ENCODE data around the gene GYG2.

GYG2 gene

DNA sequence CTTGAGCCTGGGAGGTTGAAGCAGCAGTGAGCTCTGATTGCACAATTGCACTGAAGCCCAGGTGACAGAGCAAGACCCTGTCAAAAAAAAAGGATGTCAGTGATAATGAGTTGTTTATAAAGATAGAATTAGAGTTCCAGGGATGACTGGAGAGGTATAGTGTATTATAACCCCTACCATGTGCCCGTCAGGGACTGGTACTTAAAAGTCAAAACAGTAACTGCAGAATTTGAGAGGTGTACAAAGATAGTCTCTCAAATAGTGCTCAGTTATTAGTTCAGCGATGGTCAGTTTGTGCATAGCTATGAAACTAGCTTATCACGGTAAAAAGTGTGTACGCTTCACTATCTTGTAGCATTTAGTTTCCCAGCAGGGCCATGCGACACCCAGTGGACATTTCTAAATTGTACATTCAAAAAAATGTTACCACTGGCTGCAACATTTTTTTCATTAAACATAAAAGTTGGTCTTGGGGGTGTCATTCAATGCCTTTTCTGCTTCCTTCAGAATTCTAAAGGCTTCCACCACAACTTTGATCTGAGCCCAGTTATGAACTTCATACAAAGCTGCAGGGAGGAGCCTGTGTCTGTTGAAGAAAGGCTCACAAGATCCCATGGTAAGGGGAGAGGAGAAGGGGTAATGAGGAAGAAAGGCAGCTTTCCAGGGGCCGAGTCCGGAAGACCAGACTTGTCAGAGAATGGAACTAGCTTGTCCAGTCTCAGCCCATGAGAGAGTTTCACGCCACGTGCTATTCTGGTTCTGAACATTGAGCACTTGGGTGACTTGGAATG lies 9.2 kb upstream of the GYG2 start:
- DNase-seq = no peak

DNA sequence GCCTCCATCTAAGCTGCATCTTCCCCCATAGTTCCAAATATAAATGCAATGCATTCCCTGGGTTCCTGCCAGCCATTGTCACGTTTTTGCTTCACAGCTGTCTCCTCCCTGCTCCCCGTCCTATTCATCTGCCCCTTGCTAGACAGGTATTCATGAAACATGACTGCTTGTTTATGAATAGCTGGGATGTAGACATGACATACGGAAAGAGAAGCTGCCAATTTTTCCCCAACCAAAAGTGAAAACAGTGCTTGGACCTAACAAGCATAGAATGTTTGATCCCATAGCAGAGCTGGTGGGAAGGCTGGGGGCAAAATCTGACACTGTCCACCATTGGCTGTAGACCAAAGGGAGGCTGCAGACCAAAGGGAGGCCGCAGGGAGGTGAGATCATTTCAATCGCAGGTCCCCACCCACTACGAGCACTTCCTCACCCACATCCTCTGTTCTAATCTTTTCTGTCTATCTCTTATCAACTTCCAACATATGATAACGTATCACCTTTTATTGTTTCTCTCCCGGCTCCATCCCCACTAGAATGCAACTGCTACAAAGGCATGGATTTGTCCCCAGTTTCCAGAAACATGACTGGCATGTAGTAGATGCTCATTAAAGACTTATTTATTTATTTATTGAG lies 8.5 kb upstream of the GYG2 start:
- no peak for DNase-seq

DNA sequence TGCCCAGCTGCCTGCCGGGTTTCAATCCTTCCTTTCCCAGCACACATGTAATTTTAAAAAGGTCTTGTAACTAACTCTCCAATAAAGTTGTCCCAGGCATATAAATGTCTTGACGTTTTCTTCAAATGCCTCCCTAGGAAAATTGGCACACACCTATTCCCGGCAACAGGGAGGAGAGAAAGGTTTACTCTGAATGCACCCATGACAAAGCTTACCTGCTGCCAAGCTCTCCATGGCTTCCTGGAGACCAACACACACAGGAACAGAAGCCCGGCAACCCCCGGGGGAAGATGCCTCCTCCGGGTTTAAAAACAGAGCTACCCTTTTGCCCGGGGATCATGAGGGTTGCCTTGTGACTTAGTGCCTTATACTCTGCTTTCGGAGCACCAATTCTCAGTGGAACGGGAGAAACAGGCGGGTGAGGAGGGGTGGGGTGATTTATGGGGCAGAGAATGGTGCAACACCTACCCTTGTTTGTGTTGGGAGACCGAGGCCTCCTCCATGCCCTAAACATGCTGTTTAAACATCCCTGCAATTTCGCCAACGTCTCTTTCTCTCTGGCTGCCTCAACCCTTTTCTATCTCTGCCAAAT lies 4.8 kb upstream of the GYG2 start:
- DNase-seq = no peak

DNA sequence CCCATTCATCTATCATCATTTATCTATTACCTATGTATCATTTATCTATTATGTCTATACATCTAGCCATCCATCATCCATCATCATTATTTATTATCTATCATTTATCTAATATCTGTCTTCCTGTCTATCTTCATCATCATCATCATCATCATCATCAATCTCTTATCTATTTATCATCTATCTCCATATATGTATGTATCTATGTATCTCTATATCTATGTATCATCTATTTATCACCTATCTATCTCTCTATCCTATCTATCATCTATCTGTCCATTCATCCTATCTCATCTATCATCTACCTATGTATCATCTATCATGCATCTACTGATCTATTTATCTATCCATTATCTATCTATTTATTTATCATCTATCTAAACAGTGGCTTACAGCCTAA lies 3.8 kb upstream of the GYG2 start:
- DNase-seq = no peak

DNA sequence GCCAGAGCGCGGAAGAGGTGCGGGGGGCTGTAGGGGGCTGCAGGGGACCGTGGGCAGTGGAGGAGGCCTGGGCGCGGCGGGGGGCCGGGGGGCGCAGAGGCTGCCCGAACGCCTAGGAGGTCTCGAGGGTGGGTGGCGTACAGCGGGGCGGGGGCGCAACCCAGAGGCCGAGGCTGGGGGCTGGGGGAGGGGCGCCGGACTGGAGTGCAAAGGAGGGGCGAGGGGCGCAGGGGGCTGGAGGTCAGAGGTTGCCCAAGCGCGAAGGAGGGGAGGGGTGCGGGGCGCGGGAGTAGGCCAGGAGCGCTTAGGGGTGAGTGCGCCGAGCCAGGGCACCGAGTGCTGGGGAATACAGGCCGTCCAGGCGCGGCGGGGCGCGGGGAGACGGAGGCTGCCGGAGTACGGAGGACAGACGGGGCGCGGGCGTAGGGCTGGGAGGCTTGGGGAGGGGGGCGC lies 255 bp downstream of the GYG2 start:
- DNase-seq = no peak

DNA sequence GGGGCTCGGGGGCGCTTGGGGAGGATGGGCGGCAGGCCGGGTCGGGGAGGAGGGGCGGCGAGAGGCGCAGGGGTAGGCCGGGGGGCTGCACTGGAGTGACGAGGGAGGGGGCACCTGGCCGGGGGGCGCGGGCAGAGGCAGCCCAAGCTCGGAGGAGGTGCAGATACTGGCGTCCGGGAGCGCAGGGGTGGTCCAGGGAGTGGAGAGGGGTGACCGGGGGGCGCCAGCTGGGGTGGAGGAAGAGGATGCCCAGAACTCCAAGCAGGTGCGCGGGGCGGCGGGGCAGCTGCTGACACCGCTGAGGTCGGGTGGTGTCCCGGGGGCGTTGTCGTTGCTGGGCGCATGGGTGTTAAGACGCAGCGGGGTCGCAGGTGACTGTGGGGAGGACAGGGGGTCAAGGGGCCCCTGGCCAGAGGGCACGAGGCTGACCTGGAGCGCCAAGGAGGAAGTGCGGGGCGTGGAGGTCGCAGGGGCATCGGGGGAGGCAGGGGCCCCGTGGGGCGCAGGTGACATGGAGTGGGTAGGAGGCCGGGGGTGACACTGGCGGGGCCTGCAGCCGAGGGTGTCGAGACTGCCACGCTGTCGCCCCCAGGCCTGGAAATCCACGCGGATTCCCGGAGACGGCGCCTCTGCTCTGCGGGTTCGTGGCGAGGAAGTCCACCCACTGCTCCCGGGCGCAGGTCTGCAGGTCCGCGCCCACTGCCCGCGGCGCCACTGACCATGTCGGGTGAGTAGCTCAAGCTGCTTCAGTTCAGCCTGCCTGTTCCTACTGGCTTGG lies 928 bp downstream of the GYG2 start:
- DNase-seq = no peak

DNA sequence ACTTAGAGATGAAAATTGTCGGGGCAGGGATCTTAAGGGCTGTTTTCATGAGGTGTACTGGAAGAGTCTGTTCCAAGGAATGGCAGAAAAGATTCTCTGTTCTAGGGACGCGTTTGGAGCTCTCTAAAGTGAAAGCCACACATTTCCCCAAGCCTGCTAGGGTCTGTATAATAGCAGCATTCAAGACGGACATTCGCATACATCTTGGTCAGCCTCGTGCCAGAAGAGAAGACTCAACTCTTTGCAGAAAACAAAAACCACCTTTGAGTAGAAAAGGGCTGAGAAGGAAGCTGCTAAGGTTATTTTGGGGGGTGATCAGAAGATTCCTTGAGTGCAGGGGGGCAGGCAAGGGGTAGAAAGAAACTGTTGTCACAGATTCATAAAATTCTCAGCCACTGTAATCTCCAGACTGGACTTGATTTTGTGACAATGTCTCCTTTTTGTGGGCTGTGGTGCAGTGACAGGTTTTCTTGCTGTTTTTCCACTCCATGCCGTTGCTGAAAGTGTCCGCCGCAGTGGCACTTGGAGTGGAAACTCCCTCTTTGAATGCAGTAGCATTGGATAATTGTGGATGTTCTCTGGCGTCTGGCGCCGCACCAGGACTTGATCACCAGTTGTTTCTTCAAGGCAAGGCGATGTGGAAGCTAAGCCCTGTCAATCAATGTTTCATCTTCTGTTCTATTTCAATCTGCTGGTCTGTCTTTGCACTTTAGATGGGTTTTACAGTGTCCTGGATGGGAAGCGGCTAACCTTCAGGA lies 2.9 kb downstream of the GYG2 start:
- no peak for DNase-seq

DNA sequence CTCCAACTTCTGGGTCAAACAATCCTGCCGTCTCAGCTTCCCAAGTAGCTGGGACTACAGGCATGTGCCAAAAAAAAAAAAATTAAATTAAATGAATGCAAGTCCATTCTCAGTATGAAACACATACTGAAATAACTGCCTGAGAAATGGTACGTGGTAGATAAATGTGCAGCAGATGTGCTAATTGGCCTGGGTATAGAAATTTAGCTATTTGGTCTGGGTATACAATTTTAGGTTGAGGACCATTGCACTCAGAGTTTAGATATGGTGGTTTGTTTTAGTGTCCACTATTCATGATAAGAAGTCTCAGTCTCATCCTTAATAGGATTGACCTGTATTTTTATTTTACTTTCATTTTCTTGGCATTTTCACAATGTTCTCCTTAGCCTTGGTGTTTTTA lies 9.2 kb downstream of the GYG2 start:
- DNase-seq = no peak

DNA sequence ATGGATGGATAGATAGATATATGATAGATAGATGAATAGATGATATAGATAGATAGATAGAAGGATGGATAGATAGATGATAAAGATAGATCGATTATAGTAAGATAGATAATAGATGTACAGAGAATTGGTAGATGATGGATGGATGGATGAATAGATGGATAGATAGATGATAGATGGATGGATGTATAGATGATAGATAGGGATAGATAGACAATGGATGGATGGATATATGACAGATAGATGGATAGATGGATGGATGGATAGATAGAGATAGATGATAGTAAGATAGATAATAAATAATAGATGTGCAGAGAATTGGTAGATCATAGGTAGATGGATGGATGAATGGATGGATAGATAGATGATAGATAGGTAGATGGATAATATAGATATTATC lies 12.2 kb downstream of the GYG2 start:
- DNase-seq = no peak

DNA sequence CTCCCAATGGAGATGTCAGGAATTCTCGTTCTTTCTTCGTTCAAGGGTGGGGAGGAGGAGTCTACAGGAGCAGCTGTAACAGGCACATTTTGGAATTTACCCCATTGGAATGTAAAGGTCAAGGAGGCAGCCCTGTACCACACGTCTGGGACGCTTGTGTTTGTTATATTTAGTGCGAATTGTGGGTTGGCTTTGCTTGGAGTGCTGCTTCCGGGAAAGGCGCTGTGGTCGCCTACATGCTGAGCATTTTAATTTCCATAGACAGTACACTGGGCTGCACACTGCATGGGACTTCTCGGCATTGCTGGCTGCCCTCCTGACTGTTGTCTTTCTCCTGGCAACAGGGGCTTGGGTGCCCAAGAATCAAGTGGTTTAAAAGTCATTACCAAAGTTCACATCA lies 12.8 kb downstream of the GYG2 start:
- no peak for DNase-seq

DNA sequence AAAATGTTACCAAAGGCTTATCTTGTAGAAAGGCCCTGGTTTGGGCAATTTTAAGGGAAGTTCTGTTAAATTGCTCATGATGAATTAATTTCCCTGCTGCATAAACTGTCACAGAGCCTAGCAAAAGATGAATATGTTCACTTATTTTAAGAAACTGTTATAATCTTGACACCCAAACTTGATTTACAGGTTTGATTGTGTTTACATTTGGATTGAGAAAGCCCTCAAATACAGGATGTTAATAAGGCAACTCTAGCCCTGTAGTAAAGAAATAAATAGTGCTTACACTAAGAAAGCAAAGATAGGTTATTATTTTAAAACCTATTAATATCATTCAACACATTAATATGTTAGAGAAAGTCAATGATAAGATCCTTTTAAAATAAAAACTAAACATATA lies 18.3 kb downstream of the GYG2 start:
- no peak for DNase-seq

DNA sequence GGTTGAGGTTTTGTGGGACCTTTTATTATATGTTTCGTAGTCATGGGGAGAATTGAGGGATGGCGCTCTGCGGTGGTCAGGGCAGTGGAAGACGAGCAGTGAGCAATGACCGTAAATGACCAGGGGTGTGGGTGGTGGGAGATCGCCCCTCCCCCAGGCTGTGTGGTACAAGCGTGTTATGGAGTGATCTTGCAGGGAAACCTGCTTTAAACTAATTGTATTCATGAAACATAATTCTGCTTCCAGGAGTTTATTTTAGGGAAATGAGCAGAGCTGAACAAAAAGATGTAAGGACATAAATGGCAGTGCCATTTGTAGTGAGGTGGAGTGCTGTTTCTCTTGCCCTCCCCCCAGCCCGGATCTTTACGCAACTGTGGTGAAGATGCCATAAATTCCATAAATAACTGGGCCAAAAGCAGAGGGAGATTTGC lies 20.2 kb downstream of the GYG2 start:
- DNase-seq = no peak

DNA sequence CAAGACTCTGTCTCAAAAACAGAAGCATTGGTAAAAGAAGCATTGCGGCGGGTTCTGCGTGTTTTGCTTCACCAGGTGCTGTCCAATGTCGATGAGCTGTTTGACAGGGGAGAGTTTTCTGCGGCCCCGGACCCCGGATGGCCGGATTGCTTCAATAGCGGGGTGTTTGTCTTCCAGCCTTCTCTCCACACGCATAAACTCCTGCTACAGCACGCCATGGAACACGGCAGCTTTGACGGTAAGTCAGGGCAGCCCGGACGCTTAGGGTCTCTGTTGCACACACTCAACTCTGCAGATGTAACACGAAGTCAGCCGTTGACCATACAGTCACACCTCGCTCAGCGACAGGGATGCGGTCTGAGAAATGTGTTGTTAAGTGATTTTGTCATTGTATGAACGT lies 26.2 kb downstream of the GYG2 start:
- DNase-seq = no peak

DNA sequence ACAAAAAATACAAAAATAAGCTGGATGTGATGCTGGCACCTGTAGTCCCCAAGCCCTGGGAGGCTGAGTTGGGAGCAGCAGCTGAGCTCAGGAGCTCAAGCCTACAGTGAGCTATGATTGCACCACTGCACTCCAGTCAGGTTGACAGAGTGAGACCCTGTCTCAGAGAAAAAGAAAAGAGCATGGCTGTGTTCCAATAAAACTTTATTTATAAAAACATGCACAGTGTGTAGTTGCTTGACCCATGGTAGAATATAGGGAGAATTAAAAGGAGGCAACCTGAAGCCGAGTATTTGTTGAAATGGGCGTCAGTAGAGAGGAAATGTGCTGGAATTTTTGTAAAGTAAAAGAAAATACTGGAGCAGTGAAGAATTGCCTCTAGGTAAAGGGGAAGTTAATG lies 27.0 kb downstream of the GYG2 start:
- DNase-seq = no peak

DNA sequence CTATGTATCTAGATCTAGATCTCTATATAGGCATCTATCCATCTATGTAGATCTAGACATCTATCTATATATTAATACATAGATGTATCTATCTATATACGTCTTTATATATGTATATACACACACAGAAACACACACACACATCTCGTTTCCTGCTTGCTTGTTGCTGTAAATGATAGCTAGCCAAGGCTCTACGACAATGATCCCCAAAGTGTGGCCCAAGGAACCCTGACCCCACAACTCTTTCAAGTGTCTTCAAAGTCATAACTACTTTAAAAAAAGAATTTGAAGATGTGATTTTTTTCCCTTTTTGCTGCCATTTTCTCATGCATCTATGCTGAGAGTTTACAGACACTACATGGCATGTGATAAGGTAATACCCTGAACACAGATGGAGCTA lies 28.8 kb downstream of the GYG2 start:
- no peak for DNase-seq

DNA sequence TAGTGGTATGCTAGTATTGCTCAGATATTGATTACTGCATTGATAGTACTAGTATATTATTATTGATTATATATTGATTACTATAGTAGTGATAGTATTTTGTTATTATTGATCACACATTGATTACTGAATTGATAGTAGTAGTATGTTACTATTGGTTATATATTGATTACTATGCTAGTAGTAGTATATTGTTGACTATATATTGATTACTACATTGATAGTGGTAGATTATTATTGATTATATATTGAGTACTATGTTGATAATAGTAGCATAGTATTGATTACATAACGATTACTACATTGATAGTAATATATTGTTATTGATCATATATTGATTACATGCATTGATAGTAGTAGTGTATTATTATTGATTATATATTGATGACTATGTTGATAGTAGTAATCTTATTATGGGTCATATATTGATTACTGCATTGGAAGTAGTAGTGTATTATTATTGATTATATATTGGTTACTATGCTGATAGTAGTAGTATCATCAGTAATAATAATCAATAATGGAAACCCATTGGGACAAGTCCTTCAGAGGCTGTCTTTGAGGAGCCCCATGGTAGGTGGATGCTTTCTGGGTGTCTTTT lies 30.6 kb downstream of the GYG2 start:
- DNase-seq = no peak

DNA sequence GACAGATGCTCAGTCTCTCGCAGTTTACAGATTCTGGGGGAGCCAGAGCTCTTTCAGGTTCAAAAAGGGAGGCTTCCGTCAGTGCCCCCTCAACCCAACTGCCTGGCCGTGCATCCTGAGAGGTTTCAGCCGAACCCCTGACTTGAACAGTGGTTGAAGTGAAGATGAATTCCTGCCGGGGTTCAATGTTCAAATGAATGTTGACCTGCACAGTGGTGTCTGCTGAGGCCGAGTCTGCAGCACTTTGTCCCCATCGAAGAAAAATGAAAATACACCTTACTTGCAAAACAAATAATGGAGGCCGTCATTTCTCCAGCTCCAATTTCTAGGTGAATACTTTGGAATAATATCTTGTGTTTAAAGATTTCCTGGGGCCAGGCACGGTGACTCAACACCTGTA lies 33.7 kb downstream of the GYG2 start:
- DNase-seq = no peak

DNA sequence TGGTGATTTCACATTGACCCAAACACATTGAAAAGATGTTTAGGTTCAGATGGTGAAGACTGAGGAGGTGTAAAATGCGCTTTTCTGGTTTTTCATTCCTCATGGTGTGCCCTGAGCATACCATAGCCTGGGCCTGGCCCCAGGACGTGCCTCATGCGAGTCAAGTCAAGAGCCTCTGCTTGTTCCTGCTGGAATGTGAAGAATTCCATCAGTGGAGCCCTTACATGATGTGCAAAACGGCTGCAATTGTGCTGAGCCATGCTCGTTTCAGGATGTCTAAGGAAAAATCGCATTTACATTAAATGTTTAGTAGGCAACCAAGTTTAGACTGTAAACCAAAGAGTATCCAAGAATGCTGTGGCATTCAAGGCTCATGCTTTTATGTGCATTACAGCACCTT lies 34.9 kb downstream of the GYG2 start:
- DNase-seq = no peak

DNA sequence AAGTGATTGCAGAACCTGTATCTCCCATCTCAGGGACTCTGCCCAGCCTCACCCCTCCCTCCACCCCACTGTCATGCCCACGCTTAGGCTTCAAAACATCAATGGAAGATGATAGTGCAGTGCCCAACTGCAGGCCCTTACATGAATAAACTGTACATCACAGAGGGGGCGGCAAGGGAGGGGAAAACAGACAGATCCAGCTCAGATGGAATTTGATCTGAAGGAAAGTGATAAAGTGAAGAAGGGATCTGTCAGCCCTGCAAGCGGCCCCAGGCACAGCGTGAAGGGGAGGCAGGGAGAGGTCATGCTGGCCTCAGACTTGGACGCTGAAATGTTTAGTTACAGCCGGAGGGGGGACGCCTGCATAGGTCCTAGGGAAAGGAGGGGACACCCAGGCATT lies 38.5 kb downstream of the GYG2 start:
- no peak for DNase-seq

DNA sequence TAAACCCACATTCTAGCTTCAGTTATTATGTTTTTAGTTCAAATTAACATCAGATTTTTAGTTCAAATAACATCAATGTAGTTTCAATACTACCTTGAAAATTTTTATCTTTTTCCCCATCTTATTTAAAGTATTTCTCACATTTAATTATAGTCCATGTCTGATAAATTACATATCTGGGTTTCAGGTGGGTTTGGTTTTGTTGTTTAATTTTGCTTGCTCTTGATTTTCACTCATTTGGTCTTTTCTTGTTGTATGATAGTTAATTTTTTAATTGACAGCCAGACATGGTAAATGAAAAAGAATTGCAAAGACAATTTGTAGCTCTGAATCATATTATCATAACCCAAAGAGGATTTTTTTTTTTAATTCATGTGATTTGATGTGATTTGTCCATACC lies 41.9 kb downstream of the GYG2 start:
- no peak for DNase-seq

DNA sequence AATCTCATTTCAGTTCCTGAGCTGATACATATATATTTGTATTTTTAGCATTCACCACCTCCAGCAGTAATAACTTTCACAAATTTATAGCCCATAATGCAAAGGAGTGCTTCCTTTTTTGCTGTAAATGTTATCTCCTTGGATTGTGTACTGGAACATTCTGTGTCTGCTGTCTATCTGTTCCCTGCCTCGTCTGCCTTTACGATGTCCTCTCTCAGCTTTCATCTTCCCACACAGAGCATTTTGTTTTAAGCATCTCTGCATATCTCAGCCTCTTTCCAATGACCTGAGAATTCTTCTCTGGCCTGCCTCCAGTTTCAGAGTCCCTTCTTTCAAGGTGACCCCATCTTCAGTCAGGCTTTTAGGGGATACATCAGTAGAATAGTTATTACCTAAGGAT lies 43.1 kb downstream of the GYG2 start:
- DNase-seq = no peak

DNA sequence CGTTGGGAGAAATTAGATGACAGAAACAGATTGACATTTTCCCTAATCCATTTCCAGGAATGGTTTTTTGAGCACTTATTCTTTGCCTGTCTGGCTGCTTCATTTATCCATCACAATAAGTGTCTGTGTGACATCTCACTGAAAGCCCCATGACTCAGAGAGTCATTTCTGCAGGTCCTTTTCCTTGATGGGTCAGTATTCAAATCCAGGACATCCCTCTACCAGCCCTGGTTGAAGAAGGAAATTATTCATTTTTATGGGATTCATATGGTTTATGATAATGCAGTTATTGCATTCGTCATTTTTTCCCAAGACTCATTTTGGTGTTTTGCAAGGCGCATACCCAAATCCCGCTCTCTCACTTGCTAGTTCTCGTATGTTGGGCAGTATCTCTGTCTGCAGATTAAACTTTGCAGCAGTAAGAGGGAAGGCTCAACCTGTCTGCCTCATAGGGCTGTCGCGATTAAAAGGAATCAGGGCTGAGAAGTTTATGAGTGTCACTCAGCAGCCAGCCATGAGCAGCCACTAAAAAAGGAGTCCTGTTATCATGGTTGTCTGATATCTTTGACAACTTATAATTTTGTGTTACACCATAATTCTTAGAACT lies 44.0 kb downstream of the GYG2 start:
- no peak for DNase-seq
